ENCODE data around the gene NDUFS8.
A peak's percentile ranks its signal among the peaks of the same experiment; 100 is the strongest.

NDUFS8 gene

DNA sequence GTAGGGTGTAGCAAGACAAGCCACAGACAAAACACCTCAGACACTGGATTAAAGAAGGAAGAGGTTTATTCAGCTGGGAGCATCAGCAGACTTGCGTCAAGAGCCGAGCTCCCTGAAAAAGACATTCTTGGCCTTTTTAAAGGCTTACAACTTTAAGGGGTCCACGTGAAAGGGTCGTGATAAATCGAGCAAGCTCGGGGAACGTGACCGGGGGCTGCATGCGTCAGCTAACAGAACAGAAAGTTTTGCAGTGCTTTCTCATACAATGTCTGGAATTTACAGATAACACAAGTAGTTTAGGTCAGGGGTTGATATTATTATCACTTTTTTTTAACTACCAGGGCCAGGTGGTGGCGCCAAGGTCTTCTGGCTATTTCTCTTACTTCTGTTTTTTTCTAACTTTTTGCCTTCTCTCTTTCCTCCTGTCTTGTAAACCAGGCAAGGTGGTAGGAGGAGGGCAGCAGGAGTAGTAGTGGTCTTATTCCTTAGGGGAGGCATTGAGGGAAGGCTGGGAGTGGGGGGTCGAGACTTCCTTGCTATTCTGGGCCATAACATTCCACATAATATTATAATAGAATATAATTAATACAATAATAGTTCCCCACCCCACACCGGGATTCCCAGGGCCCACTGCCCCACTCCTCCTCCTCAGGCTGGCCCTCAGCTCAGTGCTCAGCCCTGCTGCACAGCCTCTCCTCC, 20.9 kb upstream of the NDUFS8 start:
- Histone ChIP-seq H3K36me3 (ENCODE audit: control insufficient read depth in 4 of 4, insufficient read depth in 4 of 4, low read length in 3 of 4) (no peaks in the 10 kb centered on the region), H3K9me3 (ENCODE audit: control extremely low read depth in 1 of 5, control insufficient read depth in 4 of 5, insufficient read depth in 2 of 5, low read depth in 1 of 5, low read length in 4 of 5) (no peaks in the 10 kb centered on the region), H3K4me3 (ENCODE audit: control insufficient read depth in 1 of 7, extremely low read depth in 1 of 7, insufficient read depth in 4 of 7, low read depth in 2 of 7, low read length in 6 of 7) (peak overlapping the region in 3 of 7 experiments; percentile 48 to 65 (median 54)), H3K27ac (ENCODE audit: insufficient read depth in 1 of 2, low read depth in 1 of 2, low read length in 2 of 2, poor library complexity in 1 of 2, severe bottlenecking in 2 of 2) (peak overlapping the region in 1 of 2 experiments; percentile 63), H3K4me1 (ENCODE audit: control extremely low read depth in 1 of 4, control insufficient read depth in 4 of 4, insufficient read depth in 4 of 4, low read length in 3 of 4) (peaks cover 0 to 88% (median 72%) of the 10 kb centered on the region in 4 experiments), H3K27me3 (replicated peaks in 2 of 5; ENCODE audit: control insufficient read depth in 4 of 5, insufficient read depth in 5 of 5, low read length in 4 of 5) (no peaks in the 10 kb centered on the region)
- ChIA-PET CTCF (interaction anchor here (0.8 to 4.4 kb wide), 14 partner anchors 10 to 199 kb away, joined by 3 to 25 read pairs (median 4); partner anchors contain the start of genes NDUFS8 and TCIRG1), POLR2A (no interaction called here)
- 17% methylated on average over 8 of the region's 12 CpGs for WGBS (ENCODE audit: insufficient coverage)
- peak; percentile 75 to 94 (median 88) for DNase-seq

DNA sequence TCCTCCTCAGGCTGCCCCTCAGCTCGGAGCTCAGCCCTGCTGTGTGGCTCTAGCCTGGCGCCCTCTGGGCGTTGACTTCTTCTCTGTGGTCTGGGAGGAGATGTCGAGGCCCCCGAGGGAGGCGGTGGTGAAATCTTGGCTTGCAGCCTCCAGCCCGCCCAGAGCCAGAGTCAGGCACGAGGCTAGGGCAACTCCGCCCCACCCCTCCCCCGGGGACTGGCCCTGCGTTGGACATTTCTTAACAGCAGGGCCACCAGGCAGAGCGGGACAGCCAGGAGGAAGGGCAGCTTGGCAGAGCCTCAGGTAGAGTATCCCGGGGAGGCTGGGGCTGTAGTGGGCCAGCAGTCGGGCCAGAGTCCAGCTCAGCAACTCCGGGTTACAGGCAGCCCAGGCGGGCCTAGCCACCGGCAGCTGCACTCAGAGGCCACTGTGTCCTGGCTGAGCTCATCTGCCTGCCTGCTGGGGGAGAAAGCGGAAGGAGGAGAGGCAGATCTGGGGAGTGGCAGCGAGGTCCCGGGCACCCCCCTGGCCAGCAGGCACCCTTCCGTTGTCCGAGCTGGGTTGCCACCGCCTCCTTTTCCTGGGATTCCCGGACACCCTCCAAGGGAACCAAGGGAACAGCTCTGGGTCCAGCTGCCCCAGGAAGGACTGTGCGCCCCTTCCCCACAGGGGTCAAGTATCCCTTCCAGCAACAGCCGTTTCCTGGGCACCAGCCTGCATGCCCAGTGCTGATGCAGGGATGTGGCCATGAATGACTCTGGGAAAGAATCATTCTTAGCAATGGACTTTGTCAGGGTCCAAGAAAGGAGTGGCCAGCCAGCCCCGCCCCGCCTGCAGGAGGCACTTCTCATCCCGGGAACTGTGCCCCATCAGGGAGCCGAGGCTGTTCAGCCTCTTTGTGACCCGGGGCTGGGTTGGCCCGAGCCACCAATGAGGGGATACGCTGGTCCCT, 20.1 kb upstream of the NDUFS8 start, which contains the start of gene ALDH3B1:
Gene ALDH3B1, plus strand, starts transcription at position 238 of the 952 bp plus-strand sequence. CDS start 4,971 bp downstream, outside the sequence.
- DNase-seq = peak; percentile 57 to 84 (median 76)
- Histone ChIP-seq H3K4me1 (ENCODE audit: control extremely low read depth in 1 of 4, control insufficient read depth in 4 of 4, insufficient read depth in 4 of 4, low read length in 3 of 4) (peaks cover 0 to 86% (median 69%) of the 10 kb centered on the region in 4 experiments), H3K9me3 (ENCODE audit: control extremely low read depth in 1 of 5, control insufficient read depth in 4 of 5, insufficient read depth in 2 of 5, low read depth in 1 of 5, low read length in 4 of 5) (no peaks in the 10 kb centered on the region), H3K36me3 (ENCODE audit: control insufficient read depth in 4 of 4, insufficient read depth in 4 of 4, low read length in 3 of 4) (no peaks in the 10 kb centered on the region), H3K4me3 (ENCODE audit: control insufficient read depth in 1 of 7, extremely low read depth in 1 of 7, insufficient read depth in 4 of 7, low read depth in 2 of 7, low read length in 6 of 7) (peak within 1 kb of the TSS in 5 of 7 experiments; percentile 19 to 65 (median 48)), H3K27ac (ENCODE audit: insufficient read depth in 1 of 2, low read depth in 1 of 2, low read length in 2 of 2, poor library complexity in 1 of 2, severe bottlenecking in 2 of 2) (peak within 1 kb of the TSS in 1 of 2 experiments; percentile 63), H3K27me3 (replicated peaks in 2 of 5; ENCODE audit: control insufficient read depth in 4 of 5, insufficient read depth in 5 of 5, low read length in 4 of 5) (no peaks in the 10 kb centered on the region)
- 39% methylated on average over 30 of the region's 33 CpGs for WGBS (ENCODE audit: insufficient coverage)
- ChIA-PET POLR2A (interaction anchor here (1.1 kb wide), 1 partner anchor 9 kb away, joined by 4 read pairs; no protein-coding TSS in a partner anchor), CTCF (interaction anchor here (1.1 to 4.4 kb wide), 12 partner anchors 9 to 198 kb away, joined by 3 to 25 read pairs (median 6); partner anchors contain the start of genes NDUFS8 and TCIRG1)

- peak overlapping the region in 4 of 7 experiments; percentile 19 to 65 (median 38) for H3K4me3 ChIP-seq (ENCODE audit: control insufficient read depth in 1 of 7, extremely low read depth in 1 of 7, insufficient read depth in 4 of 7, low read depth in 2 of 7, low read length in 6 of 7)
- no peaks in the 10 kb centered on the region for H3K9me3 ChIP-seq (ENCODE audit: control extremely low read depth in 1 of 5, control insufficient read depth in 4 of 5, insufficient read depth in 2 of 5, low read depth in 1 of 5, low read length in 4 of 5)
- H3K36me3 ChIP-seq (ENCODE audit: control insufficient read depth in 4 of 4, insufficient read depth in 4 of 4, low read length in 3 of 4) = no peaks in the 10 kb centered on the region
- CTCF ChIA-PET = interaction anchor here (1.2 to 4.4 kb wide), 8 partner anchors 8 to 65 kb away, joined by 3 to 25 read pairs (median 8); partner anchors contain the start of genes NDUFS8 and TCIRG1
- WGBS (ENCODE audit: insufficient coverage) = 38% methylated on average over 15 of the region's 16 CpGs
- DNase-seq = peak in 2 of 3 donors; percentile 64 to 71
- H3K4me1 ChIP-seq (ENCODE audit: control extremely low read depth in 1 of 4, control insufficient read depth in 4 of 4, insufficient read depth in 4 of 4, low read length in 3 of 4) = peaks cover 0 to 81% (median 66%) of the 10 kb centered on the region in 4 experiments
- no peaks in the 10 kb centered on the region for H3K27me3 ChIP-seq (replicated peaks in 2 of 5; ENCODE audit: control insufficient read depth in 4 of 5, insufficient read depth in 5 of 5, low read length in 4 of 5)
- POLR2A ChIA-PET = interaction anchor here (1.1 kb wide), 1 partner anchor 8 kb away, joined by 4 read pairs; no protein-coding TSS in a partner anchor
- no peak overlapping the region for H3K27ac ChIP-seq (ENCODE audit: insufficient read depth in 1 of 2, low read depth in 1 of 2, low read length in 2 of 2, poor library complexity in 1 of 2, severe bottlenecking in 2 of 2)
Observed at GRCh38 chr11:68011051-68011943, 19.2 kb upstream of the NDUFS8 start.

DNA sequence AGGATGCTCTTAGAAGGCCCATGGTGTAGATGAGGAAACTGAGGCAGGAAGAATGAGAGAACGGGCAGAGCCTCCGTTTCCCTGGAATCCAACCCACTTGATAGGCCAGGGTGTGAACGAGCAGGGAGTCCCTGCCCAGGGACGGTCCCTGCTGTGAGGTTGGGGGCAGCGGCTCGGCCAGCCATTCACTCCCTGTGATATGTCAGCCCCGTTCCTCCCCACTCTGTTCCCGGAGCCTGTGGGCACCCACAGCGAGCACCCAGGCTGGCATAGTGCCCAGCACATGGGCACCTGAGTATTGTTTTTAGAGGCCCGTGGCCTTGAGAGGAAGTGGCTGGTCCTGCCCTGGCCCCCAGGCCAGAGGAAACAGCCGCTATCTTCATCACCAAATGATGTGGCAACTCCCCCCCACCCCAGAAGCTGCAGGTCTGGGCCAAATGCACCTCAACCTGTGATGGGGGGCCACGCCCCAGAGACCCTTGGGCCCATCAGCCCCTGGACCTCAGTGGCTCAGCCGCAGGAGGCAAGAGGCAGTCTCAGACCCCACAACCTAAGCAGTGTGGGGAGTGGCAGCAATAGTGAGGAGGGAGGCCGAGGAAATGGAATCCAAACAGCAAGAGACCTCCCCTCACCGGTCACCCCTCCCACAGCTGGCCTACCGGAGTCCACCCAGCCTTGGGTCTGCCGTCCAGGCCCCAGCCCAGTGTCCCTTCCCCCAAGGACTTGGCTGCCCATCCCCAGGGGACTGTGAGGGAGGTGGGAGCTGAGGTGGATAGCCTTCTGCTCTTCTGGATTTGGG, 18.2 kb upstream of the NDUFS8 start:
- 54% methylated on average over 11 of the region's 17 CpGs for WGBS (ENCODE audit: insufficient coverage)
- H3K36me3 ChIP-seq (ENCODE audit: control insufficient read depth in 4 of 4, insufficient read depth in 4 of 4, low read length in 3 of 4) = no peaks in the 10 kb centered on the region
- H3K9me3 ChIP-seq (ENCODE audit: control extremely low read depth in 1 of 5, control insufficient read depth in 4 of 5, insufficient read depth in 2 of 5, low read depth in 1 of 5, low read length in 4 of 5) = no peaks in the 10 kb centered on the region
- H3K27ac ChIP-seq (ENCODE audit: insufficient read depth in 1 of 2, low read depth in 1 of 2, low read length in 2 of 2, poor library complexity in 1 of 2, severe bottlenecking in 2 of 2) = no peak overlapping the region
- ChIA-PET POLR2A (interaction anchor here (0.6 kb wide), 1 partner anchor 186 kb away, joined by 4 read pairs; no protein-coding TSS in a partner anchor), CTCF (interaction anchor here (4.4 kb wide), 1 partner anchor 30 kb away, joined by 25 read pairs; no protein-coding TSS in a partner anchor)
- peak overlapping the region in 1 of 7 experiments; percentile 24 for H3K4me3 ChIP-seq (ENCODE audit: control insufficient read depth in 1 of 7, extremely low read depth in 1 of 7, insufficient read depth in 4 of 7, low read depth in 2 of 7, low read length in 6 of 7)
- peaks cover 0 to 75% (median 62%) of the 10 kb centered on the region in 4 experiments for H3K4me1 ChIP-seq (ENCODE audit: control extremely low read depth in 1 of 4, control insufficient read depth in 4 of 4, insufficient read depth in 4 of 4, low read length in 3 of 4)
- DNase-seq = peak in 2 of 3 donors; percentile 33 to 51
- H3K27me3 ChIP-seq (replicated peaks in 2 of 5; ENCODE audit: control insufficient read depth in 4 of 5, insufficient read depth in 5 of 5, low read length in 4 of 5) = no peaks in the 10 kb centered on the region

DNA sequence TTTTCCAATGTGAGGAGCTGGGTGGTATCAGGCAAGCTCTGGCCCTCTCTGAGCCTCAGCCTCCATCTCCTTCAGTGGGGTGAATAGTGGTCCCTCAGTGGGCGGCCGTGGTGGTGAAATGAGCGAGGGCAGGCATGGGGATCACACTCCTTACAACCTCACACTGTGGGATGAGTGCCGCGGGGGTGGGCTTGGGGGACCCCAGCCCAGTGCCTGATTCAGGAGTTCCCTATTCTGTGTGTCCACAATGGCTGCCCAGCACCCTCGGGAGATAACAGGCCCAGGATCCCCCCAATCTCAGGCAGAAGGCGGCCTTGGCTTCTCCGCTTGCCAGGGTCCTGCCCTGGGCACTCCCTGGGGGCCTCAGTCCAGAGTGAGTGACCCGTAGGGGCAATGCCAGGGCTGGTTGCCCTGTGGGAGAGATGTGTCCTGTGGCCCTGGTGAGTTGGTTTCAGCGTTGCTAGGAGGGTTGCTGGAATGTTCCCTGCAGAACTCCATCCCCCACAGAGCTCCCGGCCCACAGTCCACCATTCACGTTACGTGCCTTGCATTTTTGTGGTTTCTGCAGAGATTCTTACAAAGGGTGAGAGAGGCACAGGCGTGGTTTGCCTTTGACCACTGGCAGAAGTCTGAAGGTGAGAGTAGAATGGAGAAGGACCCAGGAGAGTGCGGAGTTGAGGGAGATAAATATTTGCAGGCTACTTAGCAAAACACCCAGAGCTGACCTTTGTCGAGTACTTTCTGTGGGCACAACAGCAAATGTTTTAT, 17.5 kb upstream of the NDUFS8 start:
- 95% methylated on average over 12 of the region's 16 CpGs for WGBS (ENCODE audit: insufficient coverage)
- Histone ChIP-seq H3K27me3 (replicated peaks in 2 of 5; ENCODE audit: control insufficient read depth in 4 of 5, insufficient read depth in 5 of 5, low read length in 4 of 5) (no peaks in the 10 kb centered on the region), H3K27ac (ENCODE audit: insufficient read depth in 1 of 2, low read depth in 1 of 2, low read length in 2 of 2, poor library complexity in 1 of 2, severe bottlenecking in 2 of 2) (no peak overlapping the region), H3K4me3 (ENCODE audit: control insufficient read depth in 1 of 7, extremely low read depth in 1 of 7, insufficient read depth in 4 of 7, low read depth in 2 of 7, low read length in 6 of 7) (no peak overlapping the region), H3K9me3 (ENCODE audit: control extremely low read depth in 1 of 5, control insufficient read depth in 4 of 5, insufficient read depth in 2 of 5, low read depth in 1 of 5, low read length in 4 of 5) (no peaks in the 10 kb centered on the region), H3K36me3 (ENCODE audit: control insufficient read depth in 4 of 4, insufficient read depth in 4 of 4, low read length in 3 of 4) (peaks cover 0 to under 1% (median 0%) of the 10 kb centered on the region in 4 experiments), H3K4me1 (ENCODE audit: control extremely low read depth in 1 of 4, control insufficient read depth in 4 of 4, insufficient read depth in 4 of 4, low read length in 3 of 4) (peaks cover 0 to 70% (median 58%) of the 10 kb centered on the region in 4 experiments)
- ChIA-PET POLR2A (interaction anchor here (0.6 kb wide), 1 partner anchor 186 kb away, joined by 4 read pairs; no protein-coding TSS in a partner anchor), CTCF (interaction anchor here (2.7 kb wide), 1 partner anchor 25 kb away, joined by 12 read pairs; the partner anchor contains the start of gene TCIRG1)
- DNase-seq = no peak

All from common myeloid progenitor, CD34-positive (primary cell).